Keratinocyte (primary cell): ENCODE measurements around the gene C22orf15.

Experiments
- CTCF ChIP-seq, 3 experiments: IDR thresholded peaks in 1 of 3; conservative IDR thresholded peaks in 1 of 3; optimal IDR thresholded peaks in 1 of 3; 2 replicates in 2 of 3; 3 replicates in 1 of 3; pipeline versions ENCODE3 to v1.5.1; 2011; ENCODE audit warnings: low read length in 3 of 3, mild to moderate bottlenecking in 3 of 3, moderate library complexity in 2 of 3, control low read depth in 1 of 3, inconsistent platforms in 1 of 3; ENCODE audit not compliant: insufficient read depth in 2 of 3; ENCODE audit errors: extremely low read depth in 1 of 3
- EZH2 ChIP-seq: IDR thresholded peaks from one replicate; pipeline ENCODE4 v1.6.1; 2012; ENCODE audit warnings: inconsistent platforms, mild to moderate bottlenecking, low read length, moderate library complexity

GRCh38 chr22:23737696-23738095, 25.1 kb upstream of the C22orf15 start:
- TF ChIP-seq CTCF (optimal IDR thresholded peaks at IDR 0.05 in 1 of 3, IDR thresholded peaks at IDR 0.05 in 1 of 3, conservative IDR thresholded peaks at IDR 0.05 in 1 of 3; ENCODE audit: extremely low read depth in 1 of 3, insufficient read depth in 2 of 3, low read length in 3 of 3) (no peak), EZH2 (no peak)
